ENCODE data around the gene KRAS.

The KRAS gene

GRCh38 chr12:25194722-25195055, 56.0 kb downstream of the KRAS start:
- DNase-seq (ENCODE audit: low read depth) = no peak

DNA sequence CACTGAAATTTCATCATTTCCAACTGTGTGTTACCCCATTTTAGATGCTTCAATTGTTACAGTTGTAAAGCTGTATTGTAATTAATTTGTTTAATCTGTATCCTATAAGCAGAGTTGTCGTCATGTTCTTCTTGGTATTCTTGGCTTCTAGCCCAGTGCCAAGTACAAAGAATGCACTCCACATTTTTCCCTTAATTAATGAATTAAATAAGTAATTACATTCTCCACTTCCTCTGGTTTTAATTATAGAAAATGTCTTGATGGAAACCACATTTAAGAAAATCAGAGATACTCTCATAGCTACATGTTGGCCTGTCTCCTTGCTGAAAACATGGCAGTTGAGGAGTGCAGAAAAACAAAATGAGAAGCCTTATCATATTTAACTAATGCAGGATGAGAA, 56.5 kb downstream of the KRAS start:
- DNase-seq (ENCODE audit: low read depth) = no peak

DNA sequence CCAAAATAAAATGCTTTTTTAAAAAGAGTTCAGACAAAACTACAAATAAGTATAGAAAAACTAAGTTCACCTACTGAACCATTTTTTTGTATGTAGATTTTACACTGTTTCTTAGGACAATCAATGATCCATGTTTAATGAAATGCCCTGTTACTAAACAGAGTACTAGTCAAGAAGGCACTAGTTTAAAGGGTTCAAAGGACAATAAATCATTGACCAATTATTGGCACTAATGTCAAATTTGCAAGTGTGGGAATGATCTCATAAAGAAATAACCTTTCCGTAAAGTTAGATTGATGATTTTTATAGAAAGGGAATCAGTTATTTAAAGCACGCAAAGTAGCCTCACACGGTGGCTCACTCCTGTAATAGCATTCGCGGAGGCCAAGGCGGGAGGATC, 59.9 kb downstream of the KRAS start:
- DNase-seq (ENCODE audit: low read depth) = no peak

DNA sequence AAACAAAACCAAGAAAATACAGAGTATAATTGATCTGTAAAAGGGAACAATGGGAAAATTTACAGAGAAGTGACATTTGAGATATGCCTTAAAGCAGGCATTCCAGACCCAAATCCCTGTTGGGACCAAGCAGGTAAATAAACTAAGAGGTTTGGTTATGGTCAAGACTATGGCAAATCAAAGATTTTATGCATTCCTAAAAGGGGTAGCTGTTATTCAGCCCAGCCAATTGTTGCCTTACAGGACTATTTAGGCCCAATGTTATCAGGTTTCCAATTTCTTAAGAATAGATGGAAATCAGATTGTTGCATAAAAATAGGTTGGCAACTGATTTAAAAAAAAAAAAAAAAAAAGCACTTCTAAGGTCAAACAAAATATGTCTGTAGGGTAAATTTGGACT, 61.1 kb downstream of the KRAS start:
- no peak for DNase-seq (ENCODE audit: low read depth)

GRCh38 chr12:25187781-25188180, 62.9 kb downstream of the KRAS start:
- DNase-seq (ENCODE audit: low read depth) = no peak

- DNase-seq (ENCODE audit: low read depth) = no peak
These were observed 63.8 kb downstream of the KRAS start for GRCh38 chr12:25186788-25187402.

DNA sequence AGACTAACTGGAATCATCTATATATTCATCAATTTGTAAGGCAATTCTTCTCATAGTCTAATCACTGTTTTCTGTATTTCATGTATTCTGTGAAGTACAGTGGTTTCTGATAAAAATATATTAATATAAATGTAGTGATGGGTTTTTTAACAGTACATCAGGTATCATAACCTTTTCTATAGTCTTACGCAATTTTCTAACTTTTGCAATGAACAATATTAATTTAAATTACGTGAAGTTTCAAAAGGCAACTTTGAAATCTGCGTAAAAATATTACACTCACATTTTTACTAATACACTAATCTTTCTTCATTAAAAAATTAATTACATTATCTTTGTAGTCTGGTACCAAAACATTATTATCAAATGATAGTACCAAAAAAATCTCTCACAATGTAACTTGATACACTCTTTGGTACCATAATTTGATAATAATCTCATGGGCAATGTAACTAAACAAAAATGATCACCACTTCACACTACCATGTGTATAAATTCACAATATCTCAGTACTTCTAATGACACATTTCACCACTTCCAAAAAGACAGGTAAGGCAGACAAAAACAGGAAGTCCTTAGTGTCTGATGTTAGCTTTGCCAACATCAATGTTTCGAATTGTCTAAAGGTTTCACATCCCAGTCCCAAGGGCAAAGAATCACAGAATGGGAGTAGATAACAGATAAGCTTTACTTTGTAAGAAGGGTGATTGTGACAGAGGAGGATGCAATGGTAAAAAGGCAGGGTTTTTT, 64.5 kb downstream of the KRAS start:
- no peak for DNase-seq (ENCODE audit: low read depth)

DNA sequence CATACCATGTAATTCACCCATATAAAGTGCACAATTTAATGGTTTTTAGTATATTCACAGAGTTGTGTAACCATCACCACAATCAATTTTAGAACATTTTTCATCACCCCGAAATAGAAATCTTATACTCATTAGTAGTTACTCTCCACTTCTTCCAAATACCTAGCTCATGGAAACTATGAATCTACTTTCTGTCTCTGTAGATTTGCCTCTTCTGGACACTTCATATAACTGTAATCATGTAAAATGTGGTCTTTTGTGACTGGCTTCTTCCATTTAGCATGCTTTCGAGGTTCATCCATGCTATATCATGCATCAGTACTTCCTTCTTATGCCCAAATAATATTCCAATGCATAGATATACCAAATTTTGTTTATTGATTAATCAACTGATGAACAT, 66.6 kb downstream of the KRAS start:
- no peak for DNase-seq (ENCODE audit: low read depth)

GRCh38 chr12:25182765-25183164, 68.0 kb downstream of the KRAS start:
- no peak for DNase-seq (ENCODE audit: low read depth)

GRCh38 chr12:25162866-25163265, 87.9 kb downstream of the KRAS start:
- no peak for DNase-seq (ENCODE audit: low read depth)

DNA sequence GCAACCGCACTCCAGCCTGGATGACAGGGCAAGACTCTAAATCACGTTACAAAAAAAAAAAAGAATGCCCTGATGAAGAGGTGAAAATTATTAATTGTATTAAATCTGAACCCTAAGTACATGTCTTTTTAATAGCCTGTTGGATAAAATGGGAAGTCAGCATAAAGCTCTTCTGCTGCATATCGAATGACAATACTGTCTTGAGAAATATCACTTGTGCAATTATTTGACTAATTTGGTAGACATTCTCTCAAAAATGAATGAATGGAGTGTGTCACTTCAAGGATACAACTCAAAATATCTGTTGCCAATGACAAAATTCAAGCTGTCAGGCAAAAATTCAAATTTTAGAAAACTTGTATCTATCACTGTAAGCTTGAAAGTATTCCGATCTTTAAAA, 94.7 kb downstream of the KRAS start:
- no peak for DNase-seq (ENCODE audit: low read depth)

DNA sequence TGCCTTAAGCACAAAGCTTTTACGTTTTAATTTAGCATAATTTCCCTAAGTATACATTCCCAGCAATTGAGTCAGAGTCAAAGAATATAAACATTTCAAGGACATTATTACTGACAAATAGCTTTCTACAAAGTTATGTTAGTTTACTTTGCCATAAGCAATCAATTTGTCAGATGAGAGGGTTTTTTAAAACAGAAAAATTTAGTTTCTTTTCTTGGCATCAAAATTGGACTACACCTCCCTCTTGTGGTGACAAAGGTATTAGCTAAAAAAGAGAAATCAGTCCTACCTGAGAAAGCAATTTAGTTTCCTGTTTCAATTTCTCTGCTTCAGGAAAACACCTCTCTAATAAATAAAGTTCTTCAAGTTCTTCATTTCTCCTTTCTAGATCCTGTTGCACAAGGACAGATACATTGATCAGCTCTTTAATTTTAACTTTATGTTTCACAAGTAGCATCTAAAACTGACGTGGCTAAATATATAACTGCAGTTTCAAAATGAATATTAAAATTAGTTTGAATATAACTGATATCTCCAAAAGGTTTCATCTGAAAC, 95.6 kb downstream of the KRAS start:
- no peak for DNase-seq (ENCODE audit: low read depth)
